Neuronal stem cell (in vitro differentiated cells): ENCODE data around the gene ADAMTSL1.

Experiments
- DNase-seq: peaks from one replicate; pipeline ENCODE4 v3.0.0-alpha.2; 2013; ENCODE audit warnings: low spot score
- H2AFZ ChIP-seq: one replicate; pipeline ENCODE4 v1.6.1; 2013; ENCODE audit warnings: mild to moderate bottlenecking, low read length, inconsistent platforms
- H2AK5ac ChIP-seq: 2 replicates; pipeline ENCODE4 v1.6.1; 2013; ENCODE audit warnings: low read depth, mild to moderate bottlenecking, inconsistent platforms, low read length, moderate library complexity, mixed read lengths
- H2BK120ac ChIP-seq: 2 replicates; pipeline ENCODE4 v1.6.1; 2013; ENCODE audit warnings: low read depth, mild to moderate bottlenecking, inconsistent platforms, low read length, moderate library complexity, mixed read lengths
- H2BK12ac ChIP-seq: one replicate; pipeline ENCODE4 v1.6.1; 2013; ENCODE audit warnings: low read length, inconsistent platforms
- H2BK15ac ChIP-seq: 2 replicates; pipeline ENCODE4 v1.6.1; 2013; ENCODE audit warnings: mild to moderate bottlenecking, low read length, inconsistent platforms, mixed read lengths
- H2BK5ac ChIP-seq: one replicate; pipeline ENCODE4 v1.6.1; 2013; ENCODE audit warnings: inconsistent platforms, mild to moderate bottlenecking, low read length, moderate library complexity
- H3K14ac ChIP-seq: one replicate; pipeline ENCODE4 v1.6.1; 2013; ENCODE audit warnings: low read length, inconsistent platforms
- H3K18ac ChIP-seq: 2 replicates; pipeline ENCODE4 v1.6.1; 2013; ENCODE audit warnings: low read length, inconsistent platforms
- H3K23ac ChIP-seq: 2 replicates; pipeline ENCODE4 v1.6.1; 2013; ENCODE audit warnings: low read depth, mild to moderate bottlenecking, mixed read lengths, low read length, inconsistent platforms; ENCODE audit not compliant: poor library complexity
- H3K27ac ChIP-seq: replicated peaks from 3 replicates; pipeline ENCODE4 v1.5.1; 2013; ENCODE audit warnings: low read length, inconsistent platforms
- H3K27me3 ChIP-seq, 3 experiments: 2 replicates each; pipeline ENCODE4 v1.6.1; 2013; ENCODE audit warnings: low read length in 3 of 3, mild to moderate bottlenecking in 2 of 3, inconsistent platforms in 1 of 3, low read depth in 1 of 3, mixed read lengths in 1 of 3, moderate library complexity in 1 of 3; ENCODE audit not compliant: control insufficient read depth in 3 of 3, insufficient read depth in 3 of 3
- H3K36me3 ChIP-seq, 2 donors: replicated peaks in 1 of 2; 2 replicates each; pipeline ENCODE4 v1.6.1; 2013; ENCODE audit warnings: low read length in 2 of 2; ENCODE audit not compliant: control insufficient read depth in 2 of 2, insufficient read depth in 2 of 2
- H3K4ac ChIP-seq: 2 replicates; pipeline ENCODE4 v1.6.1; 2013; ENCODE audit warnings: inconsistent platforms, mild to moderate bottlenecking, low read length, moderate library complexity
- H3K4me1 ChIP-seq, 2 donors: 1 replicate in 1 of 2; 2 replicates in 1 of 2; pipeline ENCODE4 v1.6.1; 2013; ENCODE audit warnings: low read length in 2 of 2, low read depth in 1 of 2; ENCODE audit not compliant: control insufficient read depth in 2 of 2, insufficient read depth in 1 of 2
- H3K4me2 ChIP-seq: one replicate; pipeline ENCODE4 v1.6.1; 2013; ENCODE audit warnings: mild to moderate bottlenecking, low read length, inconsistent platforms; ENCODE audit not compliant: insufficient read depth, poor library complexity, severe bottlenecking
- H3K4me3 ChIP-seq, 2 donors: 2 replicates each; pipeline ENCODE4 v1.5.1; 2013; ENCODE audit warnings: low read length in 2 of 2, mild to moderate bottlenecking in 2 of 2, inconsistent platforms in 1 of 2, moderate library complexity in 1 of 2
- H3K79me1 ChIP-seq: one replicate; pipeline ENCODE4 v1.6.1; 2013; ENCODE audit warnings: low read depth, mild to moderate bottlenecking, inconsistent platforms, low read length, moderate library complexity
- H3K9ac ChIP-seq: one replicate; pipeline ENCODE4 v1.6.1; 2013; ENCODE audit warnings: mild to moderate bottlenecking, low read depth, low read length, inconsistent platforms; ENCODE audit not compliant: poor library complexity
- H3K9me3 ChIP-seq, 2 donors: replicated peaks in 1 of 2; 2 replicates each; pipeline versions ENCODE3 to v1.6.1; 2013; ENCODE audit warnings: low read length in 2 of 2, mild to moderate bottlenecking in 2 of 2, inconsistent platforms in 1 of 2, low read depth in 1 of 2, mixed read lengths in 1 of 2, moderate library complexity in 1 of 2; ENCODE audit not compliant: control insufficient read depth in 2 of 2, insufficient read depth in 1 of 2
- H4K8ac ChIP-seq: one replicate; pipeline ENCODE4 v1.6.1; 2013; ENCODE audit warnings: low read depth, mild to moderate bottlenecking, inconsistent platforms, low read length, moderate library complexity
- H4K91ac ChIP-seq: one replicate; pipeline ENCODE4 v1.6.1; 2013; ENCODE audit warnings: low read length, low read depth, mild to moderate bottlenecking, inconsistent platforms; ENCODE audit not compliant: poor library complexity
- WGBS, 2 donors: extraction: QIAGEN DNeasy Blood & Tissue Kit; methylation state at CpG; one replicate each; pipeline ENCODE4 v1.1.7; 2013; ENCODE audit warnings: missing lambda C conversion rate in 2 of 2, mixed read lengths in 1 of 2; ENCODE audit not compliant: insufficient read length in 2 of 2, insufficient replicate concordance in 1 of 2; ENCODE audit errors: extremely low coverage in 2 of 2; 5-methylcytosine and 5-hydroxymethylcytosine counted together

ADAMTSL1 gene

GRCh38 chr9:18903450-18903849 lies 429.5 kb downstream of the ADAMTSL1 start:
- no peak overlapping the region for H2AK5ac ChIP-seq
- H3K4me3 ChIP-seq = no peak overlapping the region
- no peak overlapping the region for H2AFZ ChIP-seq
- H3K18ac ChIP-seq = no peak overlapping the region
- no peak overlapping the region for H3K27ac ChIP-seq
- H4K8ac ChIP-seq = no peak overlapping the region
- no peak overlapping the region for H2BK12ac ChIP-seq
- H2BK120ac ChIP-seq = no peak overlapping the region
- H3K4me2 ChIP-seq = no peak overlapping the region
- no peak overlapping the region for H2BK5ac ChIP-seq
- no peak overlapping the region for H3K14ac ChIP-seq
- WGBS, 2 donors = no CpG with 5 or more reads among the region's 2 CpGs
- no peaks in the 10 kb centered on the region for H3K36me3 ChIP-seq
- peaks cover 0 to 3% of the 10 kb centered on the region in 2 donors for H3K4me1 ChIP-seq
- H3K9ac ChIP-seq = no peak overlapping the region
- H3K23ac ChIP-seq = no peak overlapping the region
- H2BK15ac ChIP-seq = no peak overlapping the region
- no peaks in the 10 kb centered on the region for H3K27me3 ChIP-seq
- no peak overlapping the region for H3K4ac ChIP-seq
- no peak for DNase-seq
- H4K91ac ChIP-seq = no peak overlapping the region
- H3K9me3 ChIP-seq = peaks cover 0 to 3% of the 10 kb centered on the region in 2 donors
- H3K79me1 ChIP-seq = no peaks in the 10 kb centered on the region

GRCh38 chr9:18905028-18905882 lies 431.3 kb downstream of the ADAMTSL1 start:
- H4K8ac ChIP-seq = no peak overlapping the region
- H3K9me3 ChIP-seq = peaks cover 0 to 3% of the 10 kb centered on the region in 2 donors
- H3K4me2 ChIP-seq = no peak overlapping the region
- H3K18ac ChIP-seq = no peak overlapping the region
- no peak overlapping the region for H2BK12ac ChIP-seq
- H2BK120ac ChIP-seq = no peak overlapping the region
- no peak overlapping the region for H3K4ac ChIP-seq
- H2BK15ac ChIP-seq = no peak overlapping the region
- DNase-seq = no peak
- no peaks in the 10 kb centered on the region for H3K79me1 ChIP-seq
- no peak overlapping the region for H2AFZ ChIP-seq
- H2BK5ac ChIP-seq = no peak overlapping the region
- H3K36me3 ChIP-seq = no peaks in the 10 kb centered on the region
- H3K14ac ChIP-seq = no peak overlapping the region
- H3K27ac ChIP-seq = no peak overlapping the region
- no peak overlapping the region for H4K91ac ChIP-seq
- peaks cover 0 to 11% of the 10 kb centered on the region in 2 donors for H3K4me1 ChIP-seq
- WGBS, 2 donors = no CpG with 5 or more reads among the region's 11 CpGs
- no peak overlapping the region for H2AK5ac ChIP-seq
- no peak overlapping the region for H3K9ac ChIP-seq
- H3K4me3 ChIP-seq = no peak overlapping the region
- no peak overlapping the region for H3K23ac ChIP-seq
- no peaks in the 10 kb centered on the region for H3K27me3 ChIP-seq

GRCh38 chr9:18905883-18906629 lies 432.1 kb downstream of the ADAMTSL1 start:
- no peak overlapping the region for H3K4ac ChIP-seq
- no peak overlapping the region for H2BK12ac ChIP-seq
- no peaks in the 10 kb centered on the region for H3K36me3 ChIP-seq
- H3K9me3 ChIP-seq = peaks cover 0 to 3% of the 10 kb centered on the region in 2 donors
- no peak for DNase-seq
- no peak overlapping the region for H3K4me2 ChIP-seq
- no peak overlapping the region for H3K27ac ChIP-seq
- H3K27me3 ChIP-seq = no peaks in the 10 kb centered on the region
- H3K4me1 ChIP-seq = peaks cover 0 to 11% of the 10 kb centered on the region in 2 donors
- H3K18ac ChIP-seq = no peak overlapping the region
- H3K9ac ChIP-seq = no peak overlapping the region
- H2BK120ac ChIP-seq = no peak overlapping the region
- no peak overlapping the region for H4K91ac ChIP-seq
- no peak overlapping the region for H3K23ac ChIP-seq
- no peaks in the 10 kb centered on the region for H3K79me1 ChIP-seq
- no peak overlapping the region for H2BK5ac ChIP-seq
- WGBS, 2 donors = no CpG with 5 or more reads among the region's 9 CpGs
- H3K14ac ChIP-seq = peak overlapping the region; percentile 32
- no peak overlapping the region for H2AFZ ChIP-seq
- H4K8ac ChIP-seq = no peak overlapping the region
- no peak overlapping the region for H2AK5ac ChIP-seq
- H3K4me3 ChIP-seq = no peak overlapping the region
- H2BK15ac ChIP-seq = no peak overlapping the region
